Measurements from ENCODE around the gene PCSK7. TPM values are rescaled to one million over a fixed set of nuclear protein-coding genes. Genes with fewer than 3 reads are reported as not detected.

PCSK7 gene
- total and polyA plus RNA-seq, 2 experiments from 2014 or later, result 29.7 to 58.8 TPM

DNA sequence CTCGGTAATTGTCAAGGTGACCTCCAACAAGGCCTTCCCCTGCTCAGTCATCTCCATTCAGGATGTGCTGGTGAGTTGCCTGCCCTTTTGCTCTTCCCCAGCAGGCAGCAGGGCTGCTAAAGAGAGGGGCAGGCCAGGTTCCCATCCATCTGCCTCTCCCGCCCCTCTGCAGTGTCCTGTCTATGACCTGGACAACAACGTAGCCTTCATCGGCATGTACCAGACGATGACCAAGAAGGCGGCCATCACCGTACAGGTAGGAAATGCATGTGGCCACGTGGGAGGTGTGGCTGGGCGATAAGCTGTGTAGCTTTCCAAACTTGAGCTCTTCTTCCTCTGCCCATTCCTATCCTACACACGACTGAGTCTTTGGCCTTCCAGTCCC lies 49.3 kb downstream of the PCSK7 start:
- WGBS, 2 experiments (ENCODE audit: low coverage in 1 of 2, low lambda C conversion rate in 2 of 2, missing lambda C conversion rate in 2 of 2), result 91 to 92% methylated on average over 10 of the region's 10 CpGs
- Histone ChIP-seq H3K79me2 (ENCODE audit: insufficient read depth) (peaks cover 21% of the 10 kb centered on the region), H3K4me3 (no peak overlapping the region), H3K9ac (no peak overlapping the region), H3K27ac (no peak overlapping the region), H3K9me3 (ENCODE audit: low read depth) (no peaks in the 10 kb centered on the region), H3K36me3 (ENCODE audit: low read depth) (no peaks in the 10 kb centered on the region), H4K20me1 (ENCODE audit: insufficient read depth) (no peaks in the 10 kb centered on the region), H2AFZ (no peak overlapping the region), H3F3A (ENCODE audit: insufficient read depth) (peaks cover 13% of the 10 kb centered on the region; the same call in 1 of the 2 replicates), H3K4me1 (ENCODE audit: insufficient read depth) (peaks cover 20% of the 10 kb centered on the region), H3K27me3 (replicated peaks; ENCODE audit: insufficient read depth) (no peaks in the 10 kb centered on the region), H3K4me2 (ENCODE audit: unreplicated experiment) (no peak overlapping the region), H3K9me2 (ENCODE audit: insufficient read depth) (no peaks in the 10 kb centered on the region)
- DNase-seq, result no peak
- in situ Hi-C loops (cut with MboI), result no loop called here
- TF ChIP-seq EZH2phosphoT487 (IDR thresholded peaks at IDR 0.05; ENCODE audit: insufficient read depth, low read depth), result no peak

DNA sequence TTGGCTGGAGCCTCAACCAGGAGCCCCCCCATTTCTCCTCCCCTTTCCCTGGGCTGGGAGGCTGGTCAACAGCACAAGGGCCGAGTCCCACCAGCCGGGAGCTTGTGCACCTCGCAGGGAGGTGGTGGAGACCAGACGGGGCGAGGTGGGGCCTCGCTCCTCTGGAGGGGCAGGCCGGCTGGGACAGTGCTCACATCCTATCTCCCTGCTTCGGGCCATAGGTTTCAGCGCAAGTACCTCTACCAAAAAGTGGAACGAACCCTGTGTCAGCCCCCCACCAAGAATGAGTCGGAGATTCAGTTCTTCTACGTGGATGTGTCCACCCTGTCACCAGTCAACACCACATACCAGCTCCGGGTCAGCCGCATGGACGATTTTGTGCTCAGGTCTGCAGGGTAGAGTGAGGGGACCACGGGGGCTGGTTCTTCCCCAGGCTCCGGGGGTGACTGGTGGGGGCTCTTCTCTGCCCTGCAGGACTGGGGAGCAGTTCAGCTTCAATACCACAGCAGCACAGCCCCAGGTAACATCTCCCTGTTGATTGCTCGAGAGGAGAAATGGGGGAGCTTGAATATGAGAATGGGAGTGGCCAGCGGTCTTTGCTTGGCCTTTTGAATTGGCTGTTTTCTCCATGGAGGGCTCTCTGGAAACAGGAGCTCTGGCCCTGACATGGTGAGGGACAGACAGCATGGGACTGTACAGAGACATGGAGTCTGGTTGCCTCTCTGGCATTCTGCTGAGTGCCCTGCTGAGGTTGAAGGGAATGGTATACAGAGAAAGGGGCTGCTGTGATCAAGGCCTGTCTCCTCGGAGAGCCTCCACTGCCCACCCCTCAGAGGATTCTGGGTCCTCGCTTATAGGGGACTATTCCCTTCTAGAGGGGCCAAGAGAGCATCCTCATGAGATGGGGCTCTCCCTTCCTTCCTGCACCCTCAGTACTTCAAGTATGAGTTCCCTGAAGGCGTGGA lies 50.0 kb downstream of the PCSK7 start:
- Histone ChIP-seq H3K27me3 (replicated peaks; ENCODE audit: insufficient read depth) (no peaks in the 10 kb centered on the region), H3K4me1 (ENCODE audit: insufficient read depth) (peaks cover 20% of the 10 kb centered on the region), H2AFZ (no peak overlapping the region), H4K20me1 (ENCODE audit: insufficient read depth) (no peaks in the 10 kb centered on the region), H3K9me2 (ENCODE audit: insufficient read depth) (no peaks in the 10 kb centered on the region), H3K36me3 (ENCODE audit: low read depth) (no peaks in the 10 kb centered on the region), H3F3A (ENCODE audit: insufficient read depth) (peaks cover 15% of the 10 kb centered on the region; the same call in 1 of the 2 replicates), H3K9ac (no peak overlapping the region), H3K27ac (no peak overlapping the region), H3K9me3 (ENCODE audit: low read depth) (no peaks in the 10 kb centered on the region), H3K4me2 (ENCODE audit: unreplicated experiment) (no peak overlapping the region), H3K4me3 (no peak overlapping the region), H3K79me2 (ENCODE audit: insufficient read depth) (peaks cover 21% of the 10 kb centered on the region)
- TF ChIP-seq EZH2phosphoT487 (IDR thresholded peaks at IDR 0.05; ENCODE audit: insufficient read depth, low read depth) (no peak), EZH2 (IDR thresholded peaks at IDR 0.05; ENCODE audit: insufficient read depth, poor library complexity, severe bottlenecking) (no peak)
- WGBS, 2 experiments (ENCODE audit: low coverage in 1 of 2, low lambda C conversion rate in 2 of 2, missing lambda C conversion rate in 2 of 2), result 92 to 94% methylated on average over 22 of the region's 22 CpGs
- in situ Hi-C loops (cut with MboI), result no loop called here
- no peak for DNase-seq

DNA sequence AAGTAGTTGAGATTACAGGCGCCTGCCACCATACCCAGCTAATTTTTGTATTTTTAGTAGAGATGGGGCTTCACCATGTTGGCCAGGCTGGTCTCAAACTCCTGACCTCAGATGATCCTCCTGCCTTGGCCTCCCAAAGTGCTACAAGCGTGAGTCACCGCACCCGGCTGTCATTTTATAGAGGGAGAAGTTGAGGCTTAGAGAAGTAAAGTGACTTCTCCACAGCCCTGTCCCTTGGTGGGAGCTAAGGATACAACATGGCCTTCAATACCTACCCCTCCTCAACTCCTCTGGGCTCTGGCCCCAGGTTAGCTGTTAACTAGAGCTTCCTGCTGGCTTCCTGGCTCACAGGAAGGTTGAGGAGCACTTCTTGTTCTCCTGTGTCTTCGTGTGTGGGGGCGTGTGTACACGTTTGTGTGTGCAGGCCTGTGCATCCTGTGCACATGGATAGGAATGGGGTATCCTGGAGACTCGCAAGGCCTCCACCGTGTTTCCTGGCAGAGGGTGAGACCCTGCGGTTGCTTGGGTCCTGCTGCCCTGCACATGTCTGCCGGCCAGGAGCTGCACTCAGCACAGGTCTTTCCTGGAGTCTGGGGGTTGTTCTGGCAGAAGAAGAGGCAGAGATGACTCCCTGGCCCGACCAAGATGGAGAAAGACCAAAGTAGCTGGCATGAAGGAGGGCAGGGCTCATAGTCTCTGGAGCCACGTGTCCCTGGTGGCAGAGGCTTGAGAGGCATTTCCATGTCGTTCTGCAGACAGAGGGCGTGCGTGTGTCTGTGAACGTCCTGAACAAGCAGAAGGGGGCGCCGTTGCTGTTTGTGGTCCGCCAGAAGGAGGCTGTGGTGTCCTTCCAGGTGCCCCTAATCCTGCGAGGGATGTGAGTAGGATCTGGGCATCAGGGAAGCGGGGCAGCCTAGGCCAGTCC lies 51.0 kb downstream of the PCSK7 start:
- Histone ChIP-seq H3K4me3 (peak overlapping the region; percentile 95), H3K27ac (no peak overlapping the region), H2AFZ (no peak overlapping the region; the same call in 1 of the 2 replicates), H3K9me3 (ENCODE audit: low read depth) (no peaks in the 10 kb centered on the region), H3K36me3 (ENCODE audit: low read depth) (no peaks in the 10 kb centered on the region), H3K4me1 (ENCODE audit: insufficient read depth) (peaks cover 20% of the 10 kb centered on the region), H3K27me3 (replicated peaks; ENCODE audit: insufficient read depth) (no peaks in the 10 kb centered on the region), H3K4me2 (ENCODE audit: unreplicated experiment) (peak overlapping the region; percentile 97), H3K9ac (peak overlapping the region; percentile 86; the same call in 1 of the 2 replicates), H3K9me2 (ENCODE audit: insufficient read depth) (no peaks in the 10 kb centered on the region), H3F3A (ENCODE audit: insufficient read depth) (peaks cover 15% of the 10 kb centered on the region; the same call in 1 of the 2 replicates), H3K79me2 (ENCODE audit: insufficient read depth) (peaks cover 21% of the 10 kb centered on the region), H4K20me1 (ENCODE audit: insufficient read depth) (no peaks in the 10 kb centered on the region)
- in situ Hi-C loops (cut with MboI), result no loop called here
- WGBS, 2 experiments (ENCODE audit: low coverage in 1 of 2, low lambda C conversion rate in 2 of 2, missing lambda C conversion rate in 2 of 2), result 55 to 62% methylated on average over 21 to 22 of the region's 22 CpGs
- DNase-seq, result peak; percentile 87
- TF ChIP-seq EZH2phosphoT487 (IDR thresholded peaks at IDR 0.05; ENCODE audit: insufficient read depth, low read depth) (no peak), EZH2 (IDR thresholded peaks at IDR 0.05; ENCODE audit: insufficient read depth, poor library complexity, severe bottlenecking) (no peak)

DNA sequence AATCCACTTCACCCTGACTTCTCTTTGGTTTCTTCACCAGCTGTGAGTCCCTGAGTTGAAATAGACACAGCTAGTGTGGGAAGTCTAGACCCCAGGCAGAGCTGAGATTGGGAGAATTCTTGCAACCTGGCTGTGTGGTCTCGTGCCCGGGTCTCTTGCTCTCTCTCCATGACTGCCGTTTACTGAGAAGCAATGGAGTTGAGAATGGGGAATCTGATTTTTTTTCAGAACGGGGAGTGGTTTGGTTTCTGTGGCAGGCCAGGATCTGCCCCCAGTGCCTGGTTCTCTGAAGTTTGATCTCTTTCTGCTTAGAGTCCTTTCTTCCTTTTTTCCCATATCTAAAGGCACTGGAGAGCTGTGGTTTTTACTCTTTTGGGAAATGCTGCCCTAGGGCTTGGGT lies 51.9 kb downstream of the PCSK7 start:
- 6 to 8% methylated on average over 4 of the region's 4 CpGs for WGBS, 2 experiments (ENCODE audit: low coverage in 1 of 2, low lambda C conversion rate in 2 of 2, missing lambda C conversion rate in 2 of 2)
- Histone ChIP-seq H3K9me3 (ENCODE audit: low read depth) (no peaks in the 10 kb centered on the region), H4K20me1 (ENCODE audit: insufficient read depth) (no peaks in the 10 kb centered on the region), H2AFZ (peak overlapping the region; percentile 77), H3K9me2 (ENCODE audit: insufficient read depth) (no peaks in the 10 kb centered on the region), H3K4me3 (peak overlapping the region; percentile 95), H3K36me3 (ENCODE audit: low read depth) (no peaks in the 10 kb centered on the region), H3K9ac (peak overlapping the region; percentile 86), H3K27ac (peak overlapping the region; percentile 63), H3K27me3 (replicated peaks; ENCODE audit: insufficient read depth) (no peaks in the 10 kb centered on the region), H3K4me2 (ENCODE audit: unreplicated experiment) (peak overlapping the region; percentile 97), H3K4me1 (ENCODE audit: insufficient read depth) (peaks cover 20% of the 10 kb centered on the region), H3K79me2 (ENCODE audit: insufficient read depth) (peaks cover 21% of the 10 kb centered on the region), H3F3A (ENCODE audit: insufficient read depth) (peaks cover 15% of the 10 kb centered on the region; the same call in 1 of the 2 replicates)
- in situ Hi-C loops (cut with MboI), result no loop called here
- peak; percentile 41 for DNase-seq
- no peak for TF ChIP-seq EZH2 (IDR thresholded peaks at IDR 0.05; ENCODE audit: insufficient read depth, poor library complexity, severe bottlenecking)
- TF ChIP-seq EZH2phosphoT487 (IDR thresholded peaks at IDR 0.05; ENCODE audit: insufficient read depth, low read depth), result no peak

Measured in GM23248 (cell line).